WTC11 (cell line): ENCODE measurements around the gene AMD1. TPM values are rescaled to one million over a fixed set of nuclear protein-coding genes. Genes with fewer than 3 reads are reported as not detected.
A peak's percentile ranks its signal among the peaks of the same experiment; 100 is the strongest.

Source experiments
- ATF2 ChIP-seq: sonication (generic); formaldehyde crosslinking; IDR thresholded peaks from 2 replicates; pipeline ENCODE4 v1.8.1; 2022; ENCODE audit warnings: low read depth, missing genetic modification reagents, borderline replicate concordance
- CREB1 ChIP-seq: sonication (generic); formaldehyde crosslinking; IDR thresholded peaks from 2 replicates; pipeline ENCODE4 v1.8.0; 2023; ENCODE audit warnings: mild to moderate bottlenecking, missing genetic modification reagents
- CREM ChIP-seq: sonication (generic); formaldehyde crosslinking; IDR thresholded peaks from 2 replicates; pipeline ENCODE4 v1.8.1; 2022; ENCODE audit warnings: mild to moderate bottlenecking, missing genetic modification reagents, moderate library complexity
- EMX1 ChIP-seq: fragments of 250-450 bp; sonication (Bioruptor Pico); IDR thresholded peaks from 2 replicates; pipeline ENCODE4 v1.8.0; 2021; ENCODE audit warnings: mild to moderate bottlenecking
- FOXP1 ChIP-seq: sonication (generic); formaldehyde crosslinking; IDR thresholded peaks from 2 replicates; pipeline ENCODE4 v1.8.0; 2022; ENCODE audit warnings: missing genetic modification reagents, mild to moderate bottlenecking, moderate library complexity, borderline replicate concordance
- GABPB1 ChIP-seq: sonication (generic); formaldehyde crosslinking; IDR thresholded peaks from 2 replicates; pipeline ENCODE4 v1.8.1; 2023; ENCODE audit warnings: mild to moderate bottlenecking, missing genetic modification reagents
- HMGA2 ChIP-seq: fragments of 250-450 bp; sonication (Bioruptor Pico); IDR thresholded peaks from 2 replicates; pipeline ENCODE4 v1.4.0; 2021; ENCODE audit warnings: mild to moderate bottlenecking, moderate library complexity
- JAZF1 ChIP-seq: fragments of 250-450 bp; sonication (Bioruptor Pico); IDR thresholded peaks from 2 replicates; pipeline ENCODE4 v1.9.0; 2021; ENCODE audit warnings: moderate library complexity, mild to moderate bottlenecking, inconsistent platforms
- JUN ChIP-seq: sonication (generic); formaldehyde crosslinking; IDR thresholded peaks from 2 replicates; pipeline ENCODE4 v1.8.0; 2023; ENCODE audit warnings: mild to moderate bottlenecking, missing genetic modification reagents
- KAT7 ChIP-seq: sonication (generic); formaldehyde crosslinking; IDR thresholded peaks from 2 replicates; pipeline ENCODE4 v1.8.1; 2023; ENCODE audit warnings: missing genetic modification reagents, mild to moderate bottlenecking, borderline replicate concordance
- OVOL2 ChIP-seq: fragments of 250-450 bp; sonication (Bioruptor Pico); IDR thresholded peaks from 2 replicates; pipeline ENCODE4 v1.9.0; 2021; ENCODE audit warnings: mild to moderate bottlenecking, borderline replicate concordance
- PRRX2 ChIP-seq: fragments of 250-450 bp; sonication (Bioruptor Pico); IDR thresholded peaks from 2 replicates; pipeline ENCODE4 v1.8.0; 2021; ENCODE audit warnings: mild to moderate bottlenecking
- TEAD1 ChIP-seq: sonication (generic); formaldehyde crosslinking; IDR thresholded peaks from 2 replicates; pipeline ENCODE4 v1.8.0; 2022; ENCODE audit warnings: mild to moderate bottlenecking, missing genetic modification reagents
- TP53 ChIP-seq: sonication (generic); formaldehyde crosslinking; IDR thresholded peaks from 2 replicates; pipeline ENCODE4 v1.8.1; 2023; ENCODE audit warnings: mild to moderate bottlenecking, missing genetic modification reagents
- ZMAT4 ChIP-seq: fragments of 250-450 bp; sonication (Bioruptor Pico); IDR thresholded peaks from 2 replicates; pipeline ENCODE4 v1.9.0; 2021; ENCODE audit warnings: mild to moderate bottlenecking
- total RNA-seq: library from RNA; stranded (reverse); gene quantifications from 3 replicates; pipeline ENCODE4 v1.2.3, GENCODE V29; 2021
- TF ChIP-seq, protein P1 (sequence below): sonication (generic); formaldehyde crosslinking; IDR thresholded peaks from 2 replicates; pipeline ENCODE4 v1.8.0; 2023; ENCODE audit warnings: missing genetic modification reagents, mild to moderate bottlenecking, borderline replicate concordance
- TF ChIP-seq, protein P2 (sequence below): sonication (generic); formaldehyde crosslinking; IDR thresholded peaks from 2 replicates; pipeline ENCODE4 v1.8.0; 2023; ENCODE audit warnings: mild to moderate bottlenecking, missing genetic modification reagents
- TF ChIP-seq, protein P3 (sequence below): fragments of 250-450 bp; sonication (Bioruptor Pico); conservative IDR thresholded peaks from 2 replicates; pipeline ENCODE4 v1.9.0; 2021; ENCODE audit warnings: mild to moderate bottlenecking
- TF ChIP-seq, protein P4 (sequence below): sonication (generic); formaldehyde crosslinking; IDR thresholded peaks from 2 replicates; pipeline ENCODE4 v1.8.1; 2023; ENCODE audit warnings: mild to moderate bottlenecking, missing genetic modification reagents, moderate library complexity
- TF ChIP-seq, protein P5 (sequence below): sonication (generic); formaldehyde crosslinking; IDR thresholded peaks from 2 replicates; pipeline ENCODE4 v1.8.1; 2023; ENCODE audit warnings: mild to moderate bottlenecking, missing genetic modification reagents
- TF ChIP-seq, protein P6 (sequence below): fragments of 250-450 bp; sonication (Bioruptor Pico); IDR thresholded peaks from 2 replicates; pipeline ENCODE4 v1.9.0; 2021; ENCODE audit warnings: moderate library complexity, mild to moderate bottlenecking, inconsistent platforms, borderline replicate concordance

Gene AMD1
- total RNA-seq, 1 experiment from 2014 or later: 122 TPM

DNA sequence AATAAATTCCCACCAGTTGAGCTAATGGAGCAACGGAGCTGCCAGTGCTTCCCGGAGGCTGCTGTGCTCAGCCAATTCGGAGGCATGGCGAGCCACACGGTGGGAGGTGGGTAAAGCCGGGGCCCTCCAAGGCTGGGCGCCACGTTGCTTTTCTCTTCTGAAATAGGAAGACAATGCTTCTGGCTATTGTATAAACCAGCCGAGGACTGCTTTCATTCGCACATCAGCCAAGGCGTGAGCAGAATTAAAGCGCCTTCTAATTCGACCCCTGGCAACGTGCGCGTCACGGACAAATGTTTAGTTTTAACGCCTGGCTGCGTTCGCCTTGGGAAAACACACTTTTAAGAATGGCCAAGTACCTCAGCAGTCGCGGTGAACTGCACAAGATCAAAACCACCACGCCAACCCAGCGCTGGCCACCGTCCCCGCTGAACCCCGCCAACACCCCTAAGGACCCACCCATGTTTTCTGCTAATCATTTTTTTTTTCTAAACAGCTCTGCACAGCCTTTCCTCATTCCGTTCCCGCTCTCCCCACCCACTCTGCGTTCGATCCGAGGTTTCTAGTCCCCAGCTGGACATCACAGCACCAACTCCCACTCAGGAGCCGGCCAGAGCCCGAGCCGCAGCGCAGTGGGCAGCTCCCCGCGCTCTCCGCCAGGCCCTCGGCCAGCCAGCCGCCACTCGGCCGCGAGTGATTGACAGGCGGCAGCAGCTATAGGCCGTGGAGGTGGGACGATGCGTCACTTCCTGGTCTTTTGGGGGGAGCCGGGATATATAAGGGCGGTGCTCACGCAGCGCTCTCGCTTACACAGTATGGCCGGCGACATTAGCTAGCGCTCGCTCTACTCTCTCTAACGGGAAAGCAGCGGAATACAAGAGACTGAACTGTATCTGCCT lies at the start of gene AMD1 (continued):
- TF ChIP-seq, protein P1, sequence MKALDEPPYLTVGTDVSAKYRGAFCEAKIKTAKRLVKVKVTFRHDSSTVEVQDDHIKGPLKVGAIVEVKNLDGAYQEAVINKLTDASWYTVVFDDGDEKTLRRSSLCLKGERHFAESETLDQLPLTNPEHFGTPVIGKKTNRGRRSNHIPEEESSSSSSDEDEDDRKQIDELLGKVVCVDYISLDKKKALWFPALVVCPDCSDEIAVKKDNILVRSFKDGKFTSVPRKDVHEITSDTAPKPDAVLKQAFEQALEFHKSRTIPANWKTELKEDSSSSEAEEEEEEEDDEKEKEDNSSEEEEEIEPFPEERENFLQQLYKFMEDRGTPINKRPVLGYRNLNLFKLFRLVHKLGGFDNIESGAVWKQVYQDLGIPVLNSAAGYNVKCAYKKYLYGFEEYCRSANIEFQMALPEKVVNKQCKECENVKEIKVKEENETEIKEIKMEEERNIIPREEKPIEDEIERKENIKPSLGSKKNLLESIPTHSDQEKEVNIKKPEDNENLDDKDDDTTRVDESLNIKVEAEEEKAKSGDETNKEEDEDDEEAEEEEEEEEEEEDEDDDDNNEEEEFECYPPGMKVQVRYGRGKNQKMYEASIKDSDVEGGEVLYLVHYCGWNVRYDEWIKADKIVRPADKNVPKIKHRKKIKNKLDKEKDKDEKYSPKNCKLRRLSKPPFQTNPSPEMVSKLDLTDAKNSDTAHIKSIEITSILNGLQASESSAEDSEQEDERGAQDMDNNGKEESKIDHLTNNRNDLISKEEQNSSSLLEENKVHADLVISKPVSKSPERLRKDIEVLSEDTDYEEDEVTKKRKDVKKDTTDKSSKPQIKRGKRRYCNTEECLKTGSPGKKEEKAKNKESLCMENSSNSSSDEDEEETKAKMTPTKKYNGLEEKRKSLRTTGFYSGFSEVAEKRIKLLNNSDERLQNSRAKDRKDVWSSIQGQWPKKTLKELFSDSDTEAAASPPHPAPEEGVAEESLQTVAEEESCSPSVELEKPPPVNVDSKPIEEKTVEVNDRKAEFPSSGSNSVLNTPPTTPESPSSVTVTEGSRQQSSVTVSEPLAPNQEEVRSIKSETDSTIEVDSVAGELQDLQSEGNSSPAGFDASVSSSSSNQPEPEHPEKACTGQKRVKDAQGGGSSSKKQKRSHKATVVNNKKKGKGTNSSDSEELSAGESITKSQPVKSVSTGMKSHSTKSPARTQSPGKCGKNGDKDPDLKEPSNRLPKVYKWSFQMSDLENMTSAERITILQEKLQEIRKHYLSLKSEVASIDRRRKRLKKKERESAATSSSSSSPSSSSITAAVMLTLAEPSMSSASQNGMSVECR (CRISPR knock-in tag): 0 out of 2 replicates have a peak, but pooled peaks have one; percentile 68
- TF ChIP-seq PRRX2 (CRISPR knock-in tag) (no peak), KAT7 (0 out of 2 replicates have a peak, but pooled peaks have one; percentile 58), OVOL2 (CRISPR knock-in tag) (no peak), FOXP1 (CRISPR knock-in tag) (peak; percentile 50; the same call in 1 of the 2 replicates), JAZF1 (CRISPR knock-in tag) (no peak), HMGA2 (CRISPR knock-in tag) (no peak), EMX1 (no peak), CREB1 (CRISPR knock-in tag) (peak; percentile 55; the same call in 1 of the 2 replicates), TEAD1 (CRISPR knock-in tag) (0 out of 2 replicates have a peak, but pooled peaks have one; percentile 15), JUN (CRISPR knock-in tag) (0 out of 2 replicates have a peak, but pooled peaks have one; percentile 38), TP53 (0 out of 2 replicates have a peak, but pooled peaks have one; percentile 31), ATF2 (CRISPR knock-in tag) (no peak), GABPB1 (CRISPR knock-in tag) (peak; percentile 75), ZMAT4 (peak; percentile 16; the same call in 1 of the 2 replicates), CREM (CRISPR knock-in tag) (peak; percentile 92)
- TF ChIP-seq, protein P2, sequence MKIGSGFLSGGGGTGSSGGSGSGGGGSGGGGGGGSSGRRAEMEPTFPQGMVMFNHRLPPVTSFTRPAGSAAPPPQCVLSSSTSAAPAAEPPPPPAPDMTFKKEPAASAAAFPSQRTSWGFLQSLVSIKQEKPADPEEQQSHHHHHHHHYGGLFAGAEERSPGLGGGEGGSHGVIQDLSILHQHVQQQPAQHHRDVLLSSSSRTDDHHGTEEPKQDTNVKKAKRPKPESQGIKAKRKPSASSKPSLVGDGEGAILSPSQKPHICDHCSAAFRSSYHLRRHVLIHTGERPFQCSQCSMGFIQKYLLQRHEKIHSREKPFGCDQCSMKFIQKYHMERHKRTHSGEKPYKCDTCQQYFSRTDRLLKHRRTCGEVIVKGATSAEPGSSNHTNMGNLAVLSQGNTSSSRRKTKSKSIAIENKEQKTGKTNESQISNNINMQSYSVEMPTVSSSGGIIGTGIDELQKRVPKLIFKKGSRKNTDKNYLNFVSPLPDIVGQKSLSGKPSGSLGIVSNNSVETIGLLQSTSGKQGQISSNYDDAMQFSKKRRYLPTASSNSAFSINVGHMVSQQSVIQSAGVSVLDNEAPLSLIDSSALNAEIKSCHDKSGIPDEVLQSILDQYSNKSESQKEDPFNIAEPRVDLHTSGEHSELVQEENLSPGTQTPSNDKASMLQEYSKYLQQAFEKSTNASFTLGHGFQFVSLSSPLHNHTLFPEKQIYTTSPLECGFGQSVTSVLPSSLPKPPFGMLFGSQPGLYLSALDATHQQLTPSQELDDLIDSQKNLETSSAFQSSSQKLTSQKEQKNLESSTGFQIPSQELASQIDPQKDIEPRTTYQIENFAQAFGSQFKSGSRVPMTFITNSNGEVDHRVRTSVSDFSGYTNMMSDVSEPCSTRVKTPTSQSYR (CRISPR knock-in tag): no peak
- TF ChIP-seq, protein P3, sequence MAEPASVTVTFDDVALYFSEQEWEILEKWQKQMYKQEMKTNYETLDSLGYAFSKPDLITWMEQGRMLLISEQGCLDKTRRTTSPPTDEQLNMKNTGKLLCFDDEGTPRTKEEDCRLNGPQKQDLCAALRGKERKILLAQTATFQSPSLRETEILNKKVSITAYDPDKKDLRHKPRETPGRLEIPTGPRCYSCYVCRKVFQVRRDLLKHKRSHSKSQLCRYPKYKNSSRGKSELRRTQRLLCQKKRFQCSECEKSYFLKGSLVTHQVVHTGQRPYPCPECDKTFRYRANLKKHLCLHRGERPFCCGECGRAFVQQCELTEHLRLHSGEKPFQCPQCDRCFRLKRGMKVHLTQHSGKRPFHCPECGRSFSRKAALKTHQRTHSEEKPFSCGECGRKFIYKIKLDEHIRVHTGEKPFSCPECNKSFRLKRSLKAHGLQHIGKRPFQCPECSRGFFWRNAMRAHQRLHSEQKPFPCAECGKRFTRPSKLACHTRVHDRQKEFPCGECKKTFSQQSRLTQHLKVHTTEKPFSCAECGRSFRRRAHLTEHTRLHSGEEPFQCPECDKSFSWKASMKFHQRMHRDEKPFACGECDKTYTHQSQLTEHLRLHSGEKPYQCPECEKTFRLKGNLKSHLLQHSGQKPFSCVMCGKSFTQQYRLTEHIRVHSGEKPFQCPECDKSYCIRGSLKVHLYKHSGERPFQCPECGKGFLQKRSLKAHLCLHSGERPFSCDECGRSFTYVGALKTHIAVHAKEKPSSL (CRISPR knock-in tag): no peak
- TF ChIP-seq, protein P4, sequence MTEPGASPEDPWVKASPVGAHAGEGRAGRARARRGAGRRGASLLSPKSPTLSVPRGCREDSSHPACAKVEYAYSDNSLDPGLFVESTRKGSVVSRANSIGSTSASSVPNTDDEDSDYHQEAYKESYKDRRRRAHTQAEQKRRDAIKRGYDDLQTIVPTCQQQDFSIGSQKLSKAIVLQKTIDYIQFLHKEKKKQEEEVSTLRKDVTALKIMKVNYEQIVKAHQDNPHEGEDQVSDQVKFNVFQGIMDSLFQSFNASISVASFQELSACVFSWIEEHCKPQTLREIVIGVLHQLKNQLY: no peak
- TF ChIP-seq, protein P5, sequence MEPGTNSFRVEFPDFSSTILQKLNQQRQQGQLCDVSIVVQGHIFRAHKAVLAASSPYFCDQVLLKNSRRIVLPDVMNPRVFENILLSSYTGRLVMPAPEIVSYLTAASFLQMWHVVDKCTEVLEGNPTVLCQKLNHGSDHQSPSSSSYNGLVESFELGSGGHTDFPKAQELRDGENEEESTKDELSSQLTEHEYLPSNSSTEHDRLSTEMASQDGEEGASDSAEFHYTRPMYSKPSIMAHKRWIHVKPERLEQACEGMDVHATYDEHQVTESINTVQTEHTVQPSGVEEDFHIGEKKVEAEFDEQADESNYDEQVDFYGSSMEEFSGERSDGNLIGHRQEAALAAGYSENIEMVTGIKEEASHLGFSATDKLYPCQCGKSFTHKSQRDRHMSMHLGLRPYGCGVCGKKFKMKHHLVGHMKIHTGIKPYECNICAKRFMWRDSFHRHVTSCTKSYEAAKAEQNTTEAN: no peak
- TF ChIP-seq, protein P6, sequence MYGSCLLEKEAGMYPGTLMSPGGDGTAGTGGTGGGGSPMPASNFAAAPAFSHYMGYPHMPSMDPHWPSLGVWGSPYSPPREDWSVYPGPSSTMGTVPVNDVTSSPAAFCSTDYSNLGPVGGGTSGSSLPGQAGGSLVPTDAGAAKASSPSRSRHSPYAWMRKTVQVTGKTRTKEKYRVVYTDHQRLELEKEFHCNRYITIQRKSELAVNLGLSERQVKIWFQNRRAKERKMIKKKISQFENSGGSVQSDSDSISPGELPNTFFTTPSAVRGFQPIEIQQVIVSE: no peak
- TF ChIP-seq, all 79 proteins: peak for 20
